ENCODE data around the gene PAXX. TPM values are rescaled to one million over a fixed set of nuclear protein-coding genes. Genes with fewer than 3 reads are reported as not detected.
A peak's percentile ranks its signal among the peaks of the same experiment; 100 is the strongest.

The PAXX gene
- total RNA-seq, 1 experiment from 2014 or later = 44.1 TPM

- DNase-seq (ENCODE audit: low spot score) (peak; percentile 49), ATAC-seq (peak; percentile 2; the same call in 1 of the 2 replicates)
- Mint-ChIP-seq H3K4me1 (peaks cover 11% of the 10 kb centered on the region), H3K4me3 (peak overlapping the region; percentile 67), H3K27ac (no peak overlapping the region), H3K9me3 (no peaks in the 10 kb centered on the region), H3K27me3 (ENCODE audit: low read depth) (no peaks in the 10 kb centered on the region), H3K36me3 (peaks cover 7% of the 10 kb centered on the region; the same call in 1 of the 2 replicates)
- CTCF ChIA-PET = interaction anchor here (0.6 to 8.7 kb wide), 14 partner anchors 10 to 216 kb away, joined by 3 to 151 read pairs (median 4); partner anchors contain the start of genes ABCA2, AJM1, LCN8 and NPDC1
- TF ChIP-seq E2F1 (CRISPR knock-in tag; IDR thresholded peaks at IDR 0.05) (no peak), NFYB (CRISPR knock-in tag; conservative IDR thresholded peaks at IDR 0.05; ENCODE audit: low read depth) (no peak), NR1H2 (CRISPR knock-in tag; IDR thresholded peaks at IDR 0.05) (no peak), TCF7 (CRISPR knock-in tag; IDR thresholded peaks at IDR 0.05; ENCODE audit: low read depth) (no peak), ARID4B (CRISPR knock-in tag; IDR thresholded peaks at IDR 0.05; ENCODE audit: borderline replicate concordance) (peak; percentile 70; the same call in 1 of the 2 replicates), FOXP4 (CRISPR knock-in tag; IDR thresholded peaks at IDR 0.05) (no peak), TEAD1 (CRISPR knock-in tag; IDR thresholded peaks at IDR 0.05) (0 out of 2 replicates have a peak, but pooled peaks have one; percentile 42), NFATC4 (CRISPR knock-in tag; IDR thresholded peaks at IDR 0.05) (0 out of 2 replicates have a peak, but pooled peaks have one; percentile 23), USF1 (CRISPR knock-in tag; IDR thresholded peaks at IDR 0.05) (0 out of 2 replicates have a peak, but pooled peaks have one; percentile 14), SMAD3 (CRISPR knock-in tag; IDR thresholded peaks at IDR 0.05; ENCODE audit: borderline replicate concordance) (no peak)
- POLR2A ChIA-PET = no interaction called here
These were observed 48.7 kb upstream of the PAXX start for GRCh38 chr9:136943291-136944211.

GRCh38 chr9:136944212-136944518 lies 48.1 kb upstream of the PAXX start:
- ChIA-PET POLR2A (no interaction called here), CTCF (interaction anchor here (0.6 to 8.7 kb wide), 14 partner anchors 9 to 217 kb away, joined by 3 to 151 read pairs (median 4); partner anchors contain the start of genes ABCA2, AJM1, LCN8 and NPDC1)
- H3K27me3 Mint-ChIP-seq (ENCODE audit: low read depth) = no peaks in the 10 kb centered on the region
- no peak overlapping the region for H3K27ac Mint-ChIP-seq
- ATAC-seq = peak; percentile 9; the same call in 1 of the 2 replicates
- no peak for DNase-seq (ENCODE audit: low spot score)
- H3K36me3 Mint-ChIP-seq = peaks cover 7% of the 10 kb centered on the region; the same call in 1 of the 2 replicates
- H3K4me1 Mint-ChIP-seq = peaks cover 10% of the 10 kb centered on the region
- no peak overlapping the region; the same call in 1 of the 2 replicates for H3K4me3 Mint-ChIP-seq
- no peaks in the 10 kb centered on the region for H3K9me3 Mint-ChIP-seq
- TF ChIP-seq TP53 (CRISPR knock-in tag; IDR thresholded peaks at IDR 0.05) (0 out of 2 replicates have a peak, but pooled peaks have one; percentile 39), ELF4 (CRISPR knock-in tag; IDR thresholded peaks at IDR 0.05; ENCODE audit: low read depth) (no peak), STAT6 (CRISPR knock-in tag; conservative IDR thresholded peaks at IDR 0.05; ENCODE audit: low read depth) (0 out of 2 replicates have a peak, but pooled peaks have one; percentile 88), USF1 (CRISPR knock-in tag; IDR thresholded peaks at IDR 0.05) (no peak), GRHL2 (CRISPR knock-in tag; IDR thresholded peaks at IDR 0.05; ENCODE audit: insufficient replicate concordance, severe bottlenecking) (no peak), FOXJ3 (CRISPR knock-in tag; IDR thresholded peaks at IDR 0.05; ENCODE audit: borderline replicate concordance) (no peak), NR3C1 (CRISPR knock-in tag; conservative IDR thresholded peaks at IDR 0.05; ENCODE audit: low read depth) (peak; percentile 91; the same call in 1 of the 2 replicates)

All from WTC11 (cell line).